Measurements from ENCODE around the gene N4BP2. TPM values are rescaled to one million over a fixed set of nuclear protein-coding genes. Genes with fewer than 3 reads are reported as not detected.

The N4BP2 gene
- total RNA-seq, 4 donors from 2014 or later, result 7.8 to 23.7 (median 10.3) TPM

- H3K27ac ChIP-seq, result no peak overlapping the region
- no peaks in the 10 kb centered on the region for H3K4me1 ChIP-seq
- no peak for DNase-seq (ENCODE audit: low spot score in 2 of 2)
- TF ChIP-seq POLR2AphosphoS5 (IDR thresholded peaks at IDR 0.05) (no peak), CTCF (IDR thresholded peaks at IDR 0.05) (no peak)
- no peaks in the 10 kb centered on the region for H3K27me3 ChIP-seq
- no peak overlapping the region for H3K4me3 ChIP-seq
- H3K36me3 ChIP-seq, result peaks cover 5% of the 10 kb centered on the region
- H3K9me3 ChIP-seq, result no peaks in the 10 kb centered on the region
- WGBS, result 94% methylated on average over 1 of the region's 1 CpG
Observed at GRCh38 chr4:40165916-40166315, 109.3 kb downstream of the N4BP2 start.

GRCh38 chr4:40168070-40168469 lies 111.4 kb downstream of the N4BP2 start:
- Histone ChIP-seq H3K27me3 (no peaks in the 10 kb centered on the region), H3K27ac (no peak overlapping the region), H3K4me1 (no peaks in the 10 kb centered on the region), H3K4me3 (no peak overlapping the region), H3K9me3 (no peaks in the 10 kb centered on the region), H3K36me3 (no peaks in the 10 kb centered on the region)
- no peak for DNase-seq (ENCODE audit: low spot score in 2 of 2)
- TF ChIP-seq EP300 (IDR thresholded peaks at IDR 0.05), result no peak
- no peak for TF ChIP-seq POLR2AphosphoS5 (IDR thresholded peaks at IDR 0.05)

- no peaks in the 10 kb centered on the region for H3K9me3 ChIP-seq
- TF ChIP-seq EP300 (IDR thresholded peaks at IDR 0.05), result no peak
- no peak for TF ChIP-seq POLR2A (IDR thresholded peaks at IDR 0.05)
- no peaks in the 10 kb centered on the region for H3K27me3 ChIP-seq
- H3K4me1 ChIP-seq, result no peaks in the 10 kb centered on the region
- H3K4me3 ChIP-seq, result no peak overlapping the region
- no peak overlapping the region for H3K27ac ChIP-seq
- no peaks in the 10 kb centered on the region for H3K36me3 ChIP-seq
- no peak for DNase-seq (ENCODE audit: low spot score in 2 of 2)
Observed at GRCh38 chr4:40170588-40170987, 113.9 kb downstream of the N4BP2 start.

GRCh38 chr4:40173470-40173875 lies 116.8 kb downstream of the N4BP2 start:
- no peak for DNase-seq (ENCODE audit: low spot score in 2 of 2)
- Histone ChIP-seq H3K36me3 (no peaks in the 10 kb centered on the region), H3K4me1 (no peaks in the 10 kb centered on the region), H3K27ac (no peak overlapping the region), H3K4me3 (no peak overlapping the region), H3K9me3 (no peaks in the 10 kb centered on the region), H3K27me3 (no peaks in the 10 kb centered on the region)
- 71% methylated on average over 4 of the region's 4 CpGs for WGBS
- TF ChIP-seq POLR2AphosphoS5 (IDR thresholded peaks at IDR 0.05), result no peak
- no peak for TF ChIP-seq EP300 (IDR thresholded peaks at IDR 0.05)
- TF ChIP-seq CTCF (IDR thresholded peaks at IDR 0.05), result no peak
- no peak for TF ChIP-seq POLR2A (IDR thresholded peaks at IDR 0.05)

- WGBS, result 64% methylated on average over 10 of the region's 10 CpGs
- H3K4me3 ChIP-seq, result no peak overlapping the region
- H3K36me3 ChIP-seq, result no peaks in the 10 kb centered on the region
- TF ChIP-seq POLR2AphosphoS5 (IDR thresholded peaks at IDR 0.05) (no peak), POLR2A (IDR thresholded peaks at IDR 0.05) (no peak), CTCF (IDR thresholded peaks at IDR 0.05) (no peak), EP300 (IDR thresholded peaks at IDR 0.05) (no peak)
- no peaks in the 10 kb centered on the region for H3K27me3 ChIP-seq
- H3K9me3 ChIP-seq, result no peaks in the 10 kb centered on the region
- no peak overlapping the region for H3K27ac ChIP-seq
- DNase-seq (ENCODE audit: low spot score in 2 of 2), result no peak
- no peaks in the 10 kb centered on the region for H3K4me1 ChIP-seq
Observed at GRCh38 chr4:40176602-40177001, 120.0 kb downstream of the N4BP2 start.

GRCh38 chr4:40177591-40177990 lies 120.9 kb downstream of the N4BP2 start:
- Histone ChIP-seq H3K27me3 (no peaks in the 10 kb centered on the region), H3K9me3 (no peaks in the 10 kb centered on the region), H3K36me3 (no peaks in the 10 kb centered on the region), H3K4me3 (no peak overlapping the region), H3K4me1 (no peaks in the 10 kb centered on the region), H3K27ac (no peak overlapping the region)
- TF ChIP-seq POLR2A (IDR thresholded peaks at IDR 0.05), result no peak
- TF ChIP-seq CTCF (IDR thresholded peaks at IDR 0.05), result no peak
- TF ChIP-seq POLR2AphosphoS5 (IDR thresholded peaks at IDR 0.05), result no peak
- no peak for TF ChIP-seq EP300 (IDR thresholded peaks at IDR 0.05)
- DNase-seq (ENCODE audit: low spot score in 2 of 2), result no peak
- 93% methylated on average over 2 of the region's 2 CpGs for WGBS

Measured in suprapubic skin (tissue), 4 donors.